K562 (cell line): ENCODE measurements around the gene PTK7. TPM values are rescaled to one million over a fixed set of nuclear protein-coding genes. Genes with fewer than 3 reads are reported as not detected.
"Not testable (repeated sequence)": the region's sequence is repeated elsewhere in the genome, so short reads cannot be mapped to it uniquely, and the experiment has no call there.

Experiments used
- ATAC-seq: fragments of 200-7000 bp; cut with Tn5 transposase; 3 replicates; pipeline ENCODE4 v1.9.1; 2020; ENCODE audit warnings: moderate library complexity
- BruUV-seq: library from RNA; stranded (reverse); fragments of 400-500 nt; replicated peaks from 2 replicates; lab custom pipeline; 2021; lab: Mats Ljungman, UMichigan
- CTCF ChIA-PET: fragments of 300-600 bp; formaldehyde crosslinking; extraction: SDS; loops from one replicate; lab custom pipeline; 2021; ENCODE audit warnings: low intra/inter-chr PET ratio; lab: Yijun Ruan, JAX
- POLR2A ChIA-PET: fragments of 300-600, 350-650 bp; sonication (Branson Sonifier 250); formaldehyde crosslinking; extraction: SDS; loops from one replicate; lab custom pipeline; 2021; ENCODE audit warnings: antibody characterized with exemption, inconsistent platforms; lab: Yijun Ruan, JAX
- DNase-seq, 4 experiments: peaks; one replicate each; pipeline versions ENCODE4 v3.0.0 to v3.0.0-alpha.2; 2011 to 2018; ENCODE audit warnings: low spot score in 3 of 4, mixed read lengths in 3 of 4; ENCODE audit errors: extremely low read depth in 1 of 4
- FAIRE-seq: peaks from 2 replicates; lab custom pipeline; 2011; peaks lifted over from hg19 to GRCh38; lab: Jason Lieb, UNC
- H2AFZ ChIP-seq: 2 replicates; pipeline ENCODE4 v1.6.0; 2011; ENCODE audit warnings: low read depth, low read length, control low read depth, inconsistent platforms
- H3K27ac ChIP-seq: fragments of 200-600 bp; 3 replicates; pipeline ENCODE4 v1.8.0; 2011; ENCODE audit warnings: low read depth, mild to moderate bottlenecking, control low read depth, inconsistent platforms, low read length, moderate library complexity, mixed read lengths; ENCODE audit errors: extremely low read depth
- H3K27me3 ChIP-seq, 2 experiments: fragments of 300-600 bp in 1 of 2; 2 replicates in 1 of 2; 3 replicates in 1 of 2; pipeline versions ENCODE4 v1.6.0 to v1.8.0; 2011; ENCODE audit warnings: inconsistent platforms in 2 of 2, low read length in 2 of 2, mild to moderate bottlenecking in 1 of 2, mixed read lengths in 1 of 2, moderate library complexity in 1 of 2; ENCODE audit not compliant: control insufficient read depth in 2 of 2, insufficient read depth in 2 of 2
- H3K36me3 ChIP-seq: fragments of 300-600 bp; 3 replicates; pipeline ENCODE4 v1.8.0; 2011; ENCODE audit warnings: mild to moderate bottlenecking, low read length, inconsistent platforms; ENCODE audit not compliant: control insufficient read depth, insufficient read depth
- H3K4me1 ChIP-seq, 2 experiments: fragments of 200-600 bp in 1 of 2; replicated peaks in 1 of 2; 2 replicates in 1 of 2; 3 replicates in 1 of 2; pipeline versions ENCODE4 v1.5.1 to v1.8.0; 2011; ENCODE audit warnings: inconsistent platforms in 2 of 2, low read length in 2 of 2, mild to moderate bottlenecking in 1 of 2, mixed read lengths in 1 of 2, moderate library complexity in 1 of 2; ENCODE audit not compliant: control insufficient read depth in 2 of 2, insufficient read depth in 2 of 2
- H3K4me2 ChIP-seq: 2 replicates; pipeline ENCODE4 v1.6.1; 2011; ENCODE audit warnings: low read length, control low read depth, inconsistent platforms, mixed read lengths; ENCODE audit not compliant: insufficient read depth
- H3K4me3 ChIP-seq: fragments of 200-600 bp; sonication (generic), shearing (Covaris generic); 2 replicates; pipeline ENCODE4 v1.5.1; 2016; ENCODE audit warnings: control low read depth, inconsistent platforms
- H3K79me2 ChIP-seq: fragments of 200-600 bp; 3 replicates; pipeline ENCODE4 v1.8.0; 2011; ENCODE audit warnings: low read length, inconsistent platforms; ENCODE audit not compliant: control insufficient read depth, insufficient read depth
- H3K9ac ChIP-seq, 2 experiments: 2 replicates each; pipeline versions ENCODE4 v1.6.0 to v1.6.1; 2011; ENCODE audit warnings: low read depth in 2 of 2, low read length in 2 of 2, control low read depth in 1 of 2, inconsistent platforms in 1 of 2, mild to moderate bottlenecking in 1 of 2, mixed read lengths in 1 of 2; ENCODE audit not compliant: insufficient read depth in 1 of 2
- H3K9me1 ChIP-seq: one replicate; pipeline ENCODE4 v1.6.0; 2011; ENCODE audit warnings: inconsistent platforms, mild to moderate bottlenecking, low read length, moderate library complexity; ENCODE audit not compliant: control insufficient read depth, insufficient read depth
- H3K9me3 ChIP-seq: replicated peaks from 2 replicates; pipeline ENCODE4 v1.5.1; 2011; ENCODE audit warnings: low read depth, low read length, inconsistent platforms; ENCODE audit not compliant: control insufficient read depth, insufficient read depth
- H4K20me1 ChIP-seq: replicated peaks from 2 replicates; pipeline ENCODE4 v1.6.1; 2011; ENCODE audit warnings: low read length, inconsistent platforms, mixed read lengths; ENCODE audit not compliant: control insufficient read depth, insufficient read depth
- CREBBP ChIP-seq: IDR thresholded peaks from one replicate; pipeline ENCODE4 v1.6.1; 2012; ENCODE audit warnings: low read depth, mild to moderate bottlenecking, control low read depth, inconsistent platforms, low read length
- HMBOX1 ChIP-seq: sonication (generic); IDR thresholded peaks from 2 replicates; pipeline ENCODE4 v1.6.1; 2016
- KHSRP ChIP-seq: fragments of 450-650 bp; IDR thresholded peaks from 2 replicates; pipeline ENCODE4 v1.6.1; 2017
- MAX ChIP-seq: sonication (generic); formaldehyde crosslinking; IDR thresholded peaks from 2 replicates; pipeline ENCODE4 v1.9.0; 2022; ENCODE audit warnings: mild to moderate bottlenecking, missing genetic modification reagents
- REST ChIP-seq, 2 experiments: fragments of 450-650 bp; formaldehyde crosslinking in 1 of 2; IDR thresholded peaks; 2 replicates each; pipeline versions ENCODE4 v1.4.0 to v1.6.1; 2014 to 2020; ENCODE audit warnings: mild to moderate bottlenecking in 2 of 2, borderline replicate concordance in 1 of 2, low read depth in 1 of 2
- U2AF1 ChIP-seq: fragments of 200-400 bp; formaldehyde crosslinking; optimal IDR thresholded peaks from 2 replicates; pipeline ENCODE3; 2017; ENCODE audit warnings: mild to moderate bottlenecking, low read depth, low read length, moderate library complexity
- ZFX ChIP-seq: sonication (generic); formaldehyde crosslinking; IDR thresholded peaks from 2 replicates; pipeline ENCODE4 v1.8.0; 2022; ENCODE audit warnings: mild to moderate bottlenecking, missing genetic modification reagents, moderate library complexity
- ZNF639 ChIP-seq, 2 experiments: fragments of 200-800 bp in 1 of 2; sonication (Bioruptor generic) in 1 of 2; sonication (generic) in 1 of 2; formaldehyde crosslinking in 1 of 2; IDR thresholded peaks in 1 of 2; conservative IDR thresholded peaks in 1 of 2; 2 replicates each; pipeline versions ENCODE4 v1.5.0 to v1.6.1; 2016 to 2020; ENCODE audit warnings: missing compliant biosample characterization in 1 of 2, missing genetic modification characterization in 1 of 2, missing genetic modification reagents in 1 of 2
- ZNF695 ChIP-seq: fragments of 450-650 bp; formaldehyde crosslinking; IDR thresholded peaks from 2 replicates; pipeline ENCODE4 v1.4.0; 2020; ENCODE audit warnings: mild to moderate bottlenecking, moderate library complexity
- WGBS: fragments of 100-300 bp; shearing (Covaris generic); methylation state at CpG from one replicate; pipeline ENCODE4 v1.1.6; 2016; ENCODE audit warnings: low coverage, mixed read lengths; ENCODE audit not compliant: insufficient coverage; ENCODE audit errors: missing lambda C conversion rate; 5-methylcytosine and 5-hydroxymethylcytosine counted together
- in situ Hi-C: fragments of 300-500 bp; cut with MboI; formaldehyde crosslinking; loops from 4 replicates; pipeline ENCODE4 v1.15.0; 2018; ENCODE audit warnings: inconsistent platforms, mixed read lengths
- intact Hi-C: fragments of 100-400 bp; cut with micrococcal nuclease; formaldehyde crosslinking; loops from 2 replicates; pipeline ENCODE4 v1.14.2; 2022
- polyA plus RNA-seq, 8 experiments: library from polyadenylated mRNA; depleted of rRNA in 4 of 8; stranded (reverse) in 5 of 8; unstranded in 3 of 8; fragments of >200 nt; fragmentation: Nextera tagmentation in 2 of 8; fragmentation: Illumina TruSeq in 1 of 8; extraction: Ambion mirVana in 2 of 8; extraction: Trizol in 1 of 8; gene quantifications; 2 replicates each; pipeline versions ENCODE4 v1.2.1 to v1.2.3, GENCODE V29; 2011 to 2014; ENCODE audit warnings: inconsistent platforms in 1 of 8, missing spikeins in 1 of 8
- total RNA-seq, 7 experiments: library from RNA; depleted of rRNA in 6 of 7; stranded (reverse); fragments of >200 nt in 6 of 7; fragmentation: Illumina TruSeq in 2 of 7; extraction: Trizol in 2 of 7; gene quantifications; 2 replicates each; pipeline versions ENCODE4 v1.2.1 to v1.2.3, GENCODE V29; 2011 to 2021; ENCODE audit warnings: low replicate concordance in 1 of 7

Gene PTK7
- total and polyA plus RNA-seq, 9 of the 15 experiments (the other 6 are each of a cell fraction or from before 2014, with no cell fraction given) = 0.20 to 6.8 (median 4.2) TPM

GRCh38 chr6:43081043-43081442 is 4.9 kb downstream of the PTK7 start (continued):
- no peak for TF ChIP-seq REST (IDR thresholded peaks at IDR 0.05; ENCODE audit: borderline replicate concordance)
- no peak for TF ChIP-seq REST (CRISPR knock-in tag; IDR thresholded peaks at IDR 0.05; ENCODE audit: low read depth)
- no peak for TF ChIP-seq ZFX (CRISPR knock-in tag)
- no peak for TF ChIP-seq HMBOX1
- TF ChIP-seq CREBBP = no peak
- TF ChIP-seq MAX (CRISPR knock-in tag) = no peak
- TF ChIP-seq U2AF1 = no peak
- TF ChIP-seq ZNF695 (CRISPR knock-in tag) = no peak
- TF ChIP-seq KHSRP = no peak
- no peak for TF ChIP-seq ZNF639 (CRISPR knock-in tag; conservative IDR thresholded peaks at IDR 0.05 in 1 of 2, IDR thresholded peaks at IDR 0.05 in 1 of 2)

- CTCF ChIA-PET, H3K4me1 ChIP-seq, H3K27ac ChIP-seq: not testable (repeated sequence)
Measured at GRCh38 chr6:43081922-43082321, 5.8 kb downstream of the PTK7 start.

More at GRCh38 chr6:43081922-43082321, 5.8 kb downstream of the PTK7 start:
- POLR2A ChIA-PET = interaction anchor here (0.7 to 1.7 kb wide), 5 partner anchors 11 to 152 kb away, joined by 3 to 8 read pairs (median 5); partner anchors contain the start of genes CNPY3, KLC4 and MRPL2
- ATAC-seq, H3K9ac ChIP-seq, H3K4me3 ChIP-seq, H3K9me1 ChIP-seq, H3K79me2 ChIP-seq, H3K27me3 ChIP-seq, H3K36me3 ChIP-seq, intact Hi-C loops, H3K4me2 ChIP-seq, in situ Hi-C loops, FAIRE-seq, H3K9me3 ChIP-seq, DNase-seq, BruUV-seq, H2AFZ ChIP-seq, H4K20me1 ChIP-seq: not testable (repeated sequence)
- 56% methylated on average over 9 of the region's 9 CpGs for WGBS
